KMS-11 (cell line): ENCODE measurements around the gene ZMYM4.

Experiments
- H2AFZ ChIP-seq: fragments of 200-600 bp; sonication (generic); 2 replicates; pipeline ENCODE4 v1.6.1; 2016; ENCODE audit warnings: antibody characterized with exemption, mixed run types, low read depth
- H3K27ac ChIP-seq: fragments of 200-600 bp; sonication (generic); 2 replicates; pipeline ENCODE4 v1.6.1; 2016; ENCODE audit warnings: mild to moderate bottlenecking, mixed run types
- H3K27me3 ChIP-seq: fragments of 200-600 bp; sonication (generic); 2 replicates; pipeline ENCODE4 v1.6.1; 2017; ENCODE audit warnings: mild to moderate bottlenecking, low read depth, mixed run types, moderate library complexity; ENCODE audit not compliant: insufficient read depth
- H3K36me3 ChIP-seq: fragments of 200-600 bp; sonication (generic); 2 replicates; pipeline ENCODE4 v1.6.1; 2017; ENCODE audit warnings: mild to moderate bottlenecking, mixed run types; ENCODE audit not compliant: insufficient read depth
- H3K4me1 ChIP-seq: fragments of 200-600 bp; sonication (generic); 2 replicates; pipeline ENCODE4 v1.6.1; 2016; ENCODE audit warnings: mild to moderate bottlenecking, low read depth, mixed run types; ENCODE audit not compliant: poor library complexity, severe bottlenecking
- H3K4me2 ChIP-seq: fragments of 200-600 bp; sonication (generic); 2 replicates; pipeline ENCODE4 v1.7.0; 2016; ENCODE audit warnings: mild to moderate bottlenecking, mixed run types
- H3K4me3 ChIP-seq: fragments of 200-600 bp; sonication (generic); IDR thresholded peaks from 2 replicates; pipeline ENCODE4 v1.6.1; 2017; ENCODE audit warnings: low read depth, low read length, mixed read lengths; ENCODE audit not compliant: insufficient read depth
- H3K79me2 ChIP-seq: fragments of 200-600 bp; sonication (generic); 2 replicates; pipeline ENCODE4 v1.6.1; 2016; ENCODE audit warnings: low read depth, mixed run types; ENCODE audit not compliant: insufficient read depth
- H3K9ac ChIP-seq: fragments of 200-600 bp; sonication (generic); 2 replicates; pipeline ENCODE4 v1.6.1; 2016; ENCODE audit warnings: mild to moderate bottlenecking, mixed run types
- H4K20me1 ChIP-seq: fragments of 200-600 bp; sonication (generic); 2 replicates; pipeline ENCODE4 v1.6.1; 2016; ENCODE audit warnings: mild to moderate bottlenecking, mixed run types; ENCODE audit not compliant: insufficient read depth
- CTCF ChIP-seq: fragments of 200-600 bp; sonication (generic); conservative IDR thresholded peaks from 2 replicates; pipeline ENCODE4 v1.6.1; 2017; ENCODE audit warnings: low read depth, mild to moderate bottlenecking, antibody characterized with exemption, low read length, moderate library complexity, mixed read lengths

ZMYM4 gene

DNA sequence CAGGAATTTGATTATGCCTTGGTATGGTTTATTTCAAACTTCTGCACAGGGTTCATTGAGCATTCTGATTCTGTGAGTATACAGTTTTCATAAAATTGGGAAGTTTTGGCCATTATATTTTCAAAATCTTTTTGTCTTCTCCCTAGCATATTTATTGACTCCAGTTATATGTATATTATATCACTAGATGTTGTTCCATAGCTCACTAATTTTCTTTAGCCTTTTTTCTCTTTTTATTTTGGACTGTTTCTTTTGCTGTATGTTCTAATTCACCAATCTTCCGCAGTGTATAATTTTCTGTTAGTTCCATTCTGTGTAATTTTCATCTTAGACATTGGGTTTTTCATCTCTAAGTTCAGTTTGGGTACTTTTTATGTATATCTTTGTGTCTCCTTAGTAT is 31.9 kb downstream of the ZMYM4 start:
- H3K4me3 ChIP-seq: no peak overlapping the region
- no peaks in the 10 kb centered on the region for H3K27me3 ChIP-seq
- no peaks in the 10 kb centered on the region for H4K20me1 ChIP-seq
- no peak overlapping the region for H2AFZ ChIP-seq
- H3K9ac ChIP-seq: no peak overlapping the region
- H3K79me2 ChIP-seq: no peaks in the 10 kb centered on the region
- no peak overlapping the region for H3K27ac ChIP-seq
- H3K4me2 ChIP-seq: no peak overlapping the region
- no peaks in the 10 kb centered on the region for H3K36me3 ChIP-seq
- no peak for TF ChIP-seq CTCF
- H3K4me1 ChIP-seq: peaks cover 20% of the 10 kb centered on the region

DNA sequence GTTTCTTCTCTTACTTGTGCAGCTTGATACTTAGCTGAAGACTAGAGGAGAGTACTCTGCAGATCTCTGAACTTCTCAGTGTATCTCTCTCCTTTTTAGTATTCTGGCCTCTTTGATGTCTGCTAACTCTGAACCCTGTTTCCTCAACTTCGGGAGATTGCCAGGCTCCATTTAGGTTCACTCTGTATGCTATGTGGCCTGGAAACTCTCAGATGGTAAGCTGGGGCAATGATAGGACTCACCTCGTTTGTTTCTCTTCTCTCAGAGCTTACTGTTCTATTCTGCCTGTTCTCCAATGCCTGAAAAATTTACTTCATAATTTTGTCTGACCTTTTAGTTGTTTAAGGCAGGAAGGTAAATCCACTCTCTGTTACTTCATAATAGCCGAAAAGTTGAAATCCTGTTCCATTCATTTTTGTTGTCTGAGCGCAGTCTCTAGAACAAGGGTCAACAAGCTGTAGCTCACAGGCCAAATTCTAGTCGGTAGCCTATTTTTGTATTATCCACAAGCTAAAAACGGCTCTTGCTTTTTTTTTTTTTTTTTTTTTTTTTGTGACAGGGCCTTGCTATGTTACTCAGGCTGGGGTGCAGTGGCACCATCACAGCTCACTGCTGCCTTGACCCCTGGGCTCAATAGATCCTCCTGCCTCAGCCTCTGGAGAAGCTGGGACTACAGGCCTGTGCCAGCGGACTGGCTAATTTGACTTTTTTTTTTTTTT is 33.3 kb downstream of the ZMYM4 start:
- no peak overlapping the region for H3K4me3 ChIP-seq
- H3K79me2 ChIP-seq: no peaks in the 10 kb centered on the region
- TF ChIP-seq CTCF: no peak
- peaks cover 20% of the 10 kb centered on the region for H3K4me1 ChIP-seq
- H3K36me3 ChIP-seq: no peaks in the 10 kb centered on the region
- H3K4me2 ChIP-seq: no peak overlapping the region
- H3K9ac ChIP-seq: no peak overlapping the region
- no peaks in the 10 kb centered on the region for H4K20me1 ChIP-seq
- no peak overlapping the region for H3K27ac ChIP-seq
- no peak overlapping the region for H2AFZ ChIP-seq
- H3K27me3 ChIP-seq: no peaks in the 10 kb centered on the region

DNA sequence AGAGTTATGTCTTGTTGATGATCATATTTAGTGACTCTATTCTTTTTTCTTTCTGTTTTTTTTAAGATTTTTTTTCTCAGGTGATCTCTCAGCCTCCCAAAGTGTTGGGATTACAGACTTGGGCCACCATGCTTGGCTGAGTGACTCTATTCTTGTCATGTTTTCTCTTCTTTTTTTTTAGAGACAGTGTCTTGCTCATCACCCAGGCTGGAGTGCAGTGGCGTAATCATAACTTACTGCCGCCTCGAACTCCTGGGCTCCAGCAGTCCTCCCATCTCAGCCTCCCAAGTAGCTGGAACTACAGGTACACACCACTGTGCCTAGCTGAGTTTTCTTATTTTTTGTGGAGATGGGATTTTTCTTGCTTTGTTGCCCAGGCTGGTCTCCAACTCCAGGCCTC is 36.9 kb downstream of the ZMYM4 start:
- no peaks in the 10 kb centered on the region for H3K4me1 ChIP-seq
- no peaks in the 10 kb centered on the region for H4K20me1 ChIP-seq
- no peaks in the 10 kb centered on the region for H3K36me3 ChIP-seq
- no peak for TF ChIP-seq CTCF
- no peaks in the 10 kb centered on the region for H3K79me2 ChIP-seq
- H3K9ac ChIP-seq: no peak overlapping the region
- no peak overlapping the region for H3K27ac ChIP-seq
- no peaks in the 10 kb centered on the region for H3K27me3 ChIP-seq
- no peak overlapping the region for H3K4me3 ChIP-seq
- no peak overlapping the region for H3K4me2 ChIP-seq
- no peak overlapping the region for H2AFZ ChIP-seq

DNA sequence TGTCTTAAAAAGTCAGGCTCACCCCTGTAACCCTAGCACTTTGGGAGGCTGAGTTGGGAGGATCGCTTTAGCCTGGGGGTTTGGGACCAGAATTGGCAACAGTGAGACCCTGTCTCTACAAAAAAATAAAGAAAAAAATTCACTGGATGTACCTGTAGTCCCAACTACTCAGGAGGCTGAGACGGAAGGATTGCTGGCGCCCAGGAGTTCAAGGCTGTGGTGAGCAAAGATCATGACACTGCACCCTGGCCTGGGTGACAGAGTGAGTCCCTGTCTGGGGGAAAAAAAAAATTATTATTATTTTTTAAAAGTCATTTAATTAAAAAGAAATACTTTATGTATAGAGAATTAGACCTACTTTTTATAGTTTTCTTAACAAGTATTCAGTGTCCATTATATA is 47.1 kb downstream of the ZMYM4 start:
- Histone ChIP-seq H2AFZ (no peak overlapping the region), H3K27me3 (no peaks in the 10 kb centered on the region), H3K36me3 (no peaks in the 10 kb centered on the region), H4K20me1 (no peaks in the 10 kb centered on the region), H3K27ac (no peak overlapping the region), H3K9ac (no peak overlapping the region), H3K4me1 (no peaks in the 10 kb centered on the region), H3K4me3 (no peak overlapping the region), H3K4me2 (no peak overlapping the region), H3K79me2 (no peaks in the 10 kb centered on the region)
- TF ChIP-seq CTCF: no peak
